HG03558 (cell line): Measurements from ENCODE around the gene FOXF1.

Experiments
- ATAC-seq: cut with Tn5 transposase; IDR thresholded peaks from one replicate; pipeline ENCODE4 v1.9.1; 2021; ENCODE audit warnings: moderate number of reproducible peaks; ENCODE audit not compliant: unreplicated experiment; ENCODE audit errors: extremely low read depth

FOXF1 gene

GRCh38 chr16:86553356-86553755 lies 43.0 kb downstream of the FOXF1 start:
- no peak for ATAC-seq

- ATAC-seq = no peak
Observed at GRCh38 chr16:86554599-86554916, 44.2 kb downstream of the FOXF1 start.

- peak; percentile 65 for ATAC-seq
Observed at GRCh38 chr16:86554917-86555703, 44.8 kb downstream of the FOXF1 start, which contains the start of gene MTHFSD. MTHFSD (minus strand) TSS chr16:86555235; CDS start chr16:86555184, 51 bp downstream.

- ATAC-seq = no peak
Observed at GRCh38 chr16:86555704-86556075, 45.4 kb downstream of the FOXF1 start.

- no peak for ATAC-seq
Observed at GRCh38 chr16:86556576-86556975, 46.2 kb downstream of the FOXF1 start.

GRCh38 chr16:86557587-86557986 lies 47.3 kb downstream of the FOXF1 start:
- no peak for ATAC-seq

- ATAC-seq = no peak
Observed at GRCh38 chr16:86558355-86559193, 48.2 kb downstream of the FOXF1 start.

- ATAC-seq = no peak
Observed at GRCh38 chr16:86559802-86560305, 49.5 kb downstream of the FOXF1 start.

- ATAC-seq = no peak
Observed at GRCh38 chr16:86562356-86562755, 52.0 kb downstream of the FOXF1 start.

GRCh38 chr16:86563469-86564345 lies 53.4 kb downstream of the FOXF1 start:
- no peak for ATAC-seq
